HG03280 (cell line): ENCODE data around the gene HIKESHI.

Experiments
- ATAC-seq: cut with Tn5 transposase; IDR thresholded peaks from one replicate; pipeline ENCODE4 v1.9.1; 2021; ENCODE audit warnings: mild to moderate bottlenecking, moderate library complexity; ENCODE audit not compliant: unreplicated experiment

HIKESHI gene

DNA sequence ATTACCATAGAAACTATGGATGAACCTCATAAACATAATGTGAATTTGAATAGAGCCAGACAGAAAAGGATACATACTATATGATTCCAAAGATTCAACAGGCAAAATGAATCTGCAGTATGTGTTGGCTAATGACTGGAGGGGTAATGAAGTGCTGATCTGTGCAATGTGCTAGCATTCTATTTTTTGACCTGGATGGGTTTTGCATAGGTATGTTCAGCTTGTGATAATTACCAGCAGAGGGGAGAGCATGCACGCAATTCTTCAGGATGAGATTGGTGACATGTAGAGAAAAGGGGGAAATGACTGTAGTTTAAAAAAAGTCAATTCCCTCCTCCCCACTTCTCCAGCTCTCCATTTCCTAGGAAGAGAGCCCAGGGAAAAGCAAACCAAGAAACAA, 72.0 kb downstream of the HIKESHI start:
- no peak for ATAC-seq

DNA sequence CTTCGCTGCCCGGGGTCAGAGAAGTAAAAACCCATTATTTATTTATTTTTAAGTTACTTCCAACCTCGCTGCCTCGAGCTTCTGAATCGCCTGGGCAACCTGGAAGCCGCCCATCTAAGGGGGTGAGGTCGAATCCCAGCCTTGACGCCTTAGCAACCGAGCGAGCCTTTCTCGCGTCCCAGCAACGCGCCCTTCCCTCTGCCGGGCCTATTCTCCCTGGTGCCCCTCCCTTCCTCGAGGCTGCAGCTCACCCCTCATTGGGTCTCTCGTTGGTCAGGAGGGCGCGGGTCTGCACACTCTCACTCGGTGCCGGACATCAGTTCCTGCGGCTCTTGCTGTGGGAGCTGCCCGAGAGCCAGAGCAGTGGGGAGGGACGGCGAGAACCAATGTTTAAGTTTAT, 72.5 kb downstream of the HIKESHI start, which contains the start of gene CCDC81:
Gene CCDC81, plus strand, starts transcription at position 302 of the 400 bp plus-strand sequence. CDS start 277 bp downstream, outside the sequence.
- no peak for ATAC-seq

DNA sequence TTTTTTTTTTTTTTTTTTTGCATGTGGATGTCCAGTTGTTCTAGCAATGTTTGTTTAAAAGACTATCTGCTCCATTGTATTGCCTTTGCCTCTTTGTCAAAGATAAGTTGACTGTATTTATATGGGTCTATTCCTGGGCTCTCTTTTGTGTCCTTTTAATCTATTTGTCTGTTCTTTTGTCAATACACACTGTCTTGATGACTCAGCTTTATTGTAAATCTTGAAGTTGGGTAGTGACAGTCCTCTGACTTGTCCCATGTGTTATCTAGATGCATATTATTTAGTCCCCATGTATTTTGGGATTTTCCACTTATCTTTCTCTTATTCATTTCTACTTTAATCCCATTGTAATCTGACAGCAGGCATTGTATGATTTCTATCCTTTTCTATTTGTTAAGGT, 75.9 kb downstream of the HIKESHI start:
- no peak for ATAC-seq

DNA sequence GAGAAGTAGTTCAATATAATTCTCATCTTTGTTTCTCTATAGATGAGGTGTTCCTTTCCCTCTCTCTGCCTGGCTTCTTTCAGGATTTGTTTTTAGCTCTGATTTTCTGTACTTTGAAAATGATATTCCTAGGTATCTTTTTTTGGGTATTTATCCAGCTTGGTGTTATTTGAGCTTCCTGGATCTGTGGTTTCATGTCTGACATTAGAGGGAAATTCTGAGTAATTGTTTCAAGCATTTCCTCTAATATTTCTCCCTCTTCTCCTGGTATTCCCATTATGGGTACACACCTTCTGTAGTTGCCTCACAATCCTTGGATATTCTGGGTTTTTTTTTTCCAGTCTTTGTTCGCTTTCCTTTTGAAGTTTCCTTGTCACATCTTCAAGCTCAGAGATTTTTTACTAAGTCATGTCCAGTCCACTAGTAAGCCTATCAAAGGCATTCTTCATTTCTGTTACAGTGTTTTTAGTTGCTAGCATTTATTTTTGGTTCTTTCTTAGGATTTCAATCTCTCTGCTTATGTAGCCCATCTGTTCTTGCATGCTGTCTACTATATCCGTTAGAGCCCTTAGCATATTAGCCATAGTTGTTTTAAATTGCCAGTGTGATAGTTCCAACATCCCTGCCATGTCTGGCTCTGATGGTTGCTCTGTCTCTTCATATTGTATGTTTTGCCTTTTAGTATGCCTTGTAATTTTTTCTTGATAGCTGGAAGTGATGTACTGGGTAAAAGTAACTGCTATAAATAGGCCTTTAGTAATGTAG, 78.4 kb downstream of the HIKESHI start:
- no peak for ATAC-seq

DNA sequence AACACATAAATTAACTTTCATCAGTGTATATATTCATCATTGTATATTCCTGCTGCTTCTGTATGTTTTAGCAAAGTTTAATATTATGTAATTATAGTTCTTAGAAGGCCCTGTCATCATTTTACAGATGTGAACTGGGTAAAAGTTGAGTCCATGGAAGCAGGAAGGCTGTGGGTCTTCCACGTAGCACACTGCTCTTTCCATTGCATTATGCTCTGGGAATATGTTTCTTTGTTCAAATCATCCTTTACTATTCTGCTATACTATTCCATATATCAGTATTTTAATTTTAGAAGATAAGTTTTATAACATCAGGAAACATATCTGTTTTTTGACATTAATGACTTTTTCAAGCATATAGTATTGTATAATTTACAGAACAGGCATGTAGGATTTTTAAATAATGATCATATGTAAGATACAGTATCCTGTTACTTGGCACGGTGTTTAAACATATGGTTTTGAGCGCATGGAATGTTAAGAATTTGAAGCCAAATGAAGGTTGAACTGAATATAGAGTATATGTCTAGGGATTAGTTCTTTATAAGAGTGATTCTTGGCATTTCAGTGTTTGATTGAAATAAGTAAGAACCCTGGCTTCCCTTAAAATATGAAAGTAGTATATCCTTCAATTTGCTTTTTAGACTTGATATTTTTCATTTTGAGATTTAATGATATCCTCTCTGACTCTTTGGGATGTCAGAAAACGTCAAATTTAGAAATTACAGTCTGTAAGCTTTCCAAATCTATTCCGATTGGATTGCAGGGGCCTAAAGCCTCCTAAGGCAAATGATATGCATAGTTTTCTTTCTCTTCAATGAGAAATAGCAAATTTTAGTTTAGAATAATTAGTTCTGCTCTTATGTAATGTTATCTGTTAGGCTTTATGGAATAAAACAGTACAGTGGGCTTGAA, 81.3 kb downstream of the HIKESHI start:
- no peak for ATAC-seq

DNA sequence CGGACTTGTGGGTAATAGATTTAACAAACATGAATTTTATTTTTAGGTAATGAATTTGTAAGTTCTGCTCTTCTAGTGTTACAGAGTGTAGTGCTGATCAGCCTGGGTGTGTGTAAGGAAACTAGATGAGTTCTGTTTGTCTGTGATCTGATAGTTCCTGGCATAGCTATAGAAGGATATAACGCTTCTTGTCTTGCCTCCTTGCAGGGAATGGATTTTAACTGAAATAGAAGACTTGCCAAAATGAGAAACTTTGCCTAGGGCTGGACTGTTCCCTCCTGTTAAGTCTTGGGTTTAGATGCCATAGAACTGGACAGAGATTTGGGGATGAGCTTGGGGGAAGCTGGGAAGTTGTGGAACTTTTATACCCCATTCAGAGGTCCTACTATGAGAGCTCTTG, 84.2 kb downstream of the HIKESHI start:
- no peak for ATAC-seq

DNA sequence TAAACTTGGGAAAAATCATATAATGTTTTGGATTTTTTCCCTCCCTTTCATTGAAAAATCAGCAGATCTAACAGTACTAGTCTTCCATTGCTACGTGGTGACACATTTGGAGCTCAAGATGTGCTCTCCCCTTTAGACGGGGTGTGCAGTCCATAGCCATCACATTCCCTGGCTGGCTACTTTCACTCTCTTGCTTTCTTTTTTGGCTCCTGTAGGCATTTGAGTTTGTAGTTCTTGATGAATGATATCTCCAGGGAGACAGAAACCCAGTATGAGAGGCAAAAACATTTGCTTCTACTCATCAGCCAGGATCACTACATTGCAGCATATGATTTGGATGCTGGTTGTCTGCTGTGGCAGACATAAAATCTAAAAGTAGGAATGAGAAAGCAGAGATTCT, 84.7 kb downstream of the HIKESHI start:
- no peak for ATAC-seq

DNA sequence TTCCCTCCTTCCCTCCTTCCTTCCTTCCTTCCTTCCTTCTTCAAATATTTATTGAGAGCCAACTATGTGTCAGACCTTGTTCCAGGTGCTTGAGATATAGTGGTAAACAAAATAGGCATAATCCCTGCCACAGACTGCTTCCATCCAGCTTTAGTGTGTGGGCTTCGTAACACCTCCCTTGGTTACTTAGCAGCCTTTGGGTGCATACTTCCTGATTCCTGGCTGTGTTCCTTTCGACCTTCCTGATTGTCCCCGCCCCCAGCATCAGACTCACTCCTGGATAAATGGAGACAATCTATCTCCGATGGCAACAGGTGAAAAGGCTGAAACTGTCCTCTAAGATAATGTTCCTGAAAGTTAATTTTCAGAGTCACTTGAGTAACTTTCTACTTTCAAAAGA, 86.2 kb downstream of the HIKESHI start:
- no peak for ATAC-seq

DNA sequence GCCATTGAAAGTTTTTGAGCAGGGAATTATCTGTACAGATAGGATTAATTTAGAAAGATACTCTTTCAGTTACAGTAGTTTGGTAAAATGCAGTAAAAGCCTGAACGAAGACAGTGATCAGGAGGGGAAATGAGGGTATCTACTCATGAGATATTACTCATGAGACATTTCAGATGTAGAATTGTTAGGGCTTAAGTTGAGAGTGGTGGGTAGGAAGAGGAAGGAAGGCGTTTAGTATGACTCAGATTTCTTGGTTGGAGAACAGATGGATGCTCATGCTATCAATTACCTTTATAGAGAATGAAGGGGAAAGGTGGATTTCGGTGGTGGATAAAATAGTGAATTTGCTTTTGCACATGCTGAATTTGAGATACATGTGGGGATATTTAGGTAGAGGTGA, 88.4 kb downstream of the HIKESHI start:
- no peak for ATAC-seq

DNA sequence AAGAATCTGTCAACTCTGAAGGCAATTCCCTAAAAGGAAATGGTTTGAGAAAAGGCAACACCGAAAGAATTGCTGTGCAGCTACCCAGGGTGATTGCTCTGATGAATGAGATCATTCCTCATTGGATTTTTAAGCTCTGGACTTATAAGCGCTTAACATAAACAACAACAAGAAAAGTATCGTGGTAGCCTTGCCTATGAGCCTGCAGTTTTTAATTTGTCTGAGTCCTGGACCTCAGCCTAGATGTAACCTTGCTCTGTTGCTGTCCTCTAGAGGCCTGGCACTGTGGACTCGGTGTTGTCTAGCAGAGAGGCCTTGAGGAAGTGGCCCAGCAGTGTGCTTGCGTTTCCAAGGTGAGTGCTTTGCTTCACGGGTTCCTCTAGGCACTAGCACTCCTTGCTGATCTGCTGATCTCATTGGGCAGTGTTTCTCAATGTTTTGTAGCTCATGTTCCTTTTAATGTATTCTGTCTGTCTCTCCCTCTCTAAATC, 93.1 kb downstream of the HIKESHI start:
- ATAC-seq: no peak
